HG02884 (cell line): Measurements from ENCODE around the gene ABCC3.

Source experiments
- ATAC-seq: cut with Tn5 transposase; IDR thresholded peaks from one replicate; pipeline ENCODE4 v1.9.1; 2021; ENCODE audit warnings: mild to moderate bottlenecking, moderate library complexity; ENCODE audit not compliant: unreplicated experiment

Gene ABCC3

DNA sequence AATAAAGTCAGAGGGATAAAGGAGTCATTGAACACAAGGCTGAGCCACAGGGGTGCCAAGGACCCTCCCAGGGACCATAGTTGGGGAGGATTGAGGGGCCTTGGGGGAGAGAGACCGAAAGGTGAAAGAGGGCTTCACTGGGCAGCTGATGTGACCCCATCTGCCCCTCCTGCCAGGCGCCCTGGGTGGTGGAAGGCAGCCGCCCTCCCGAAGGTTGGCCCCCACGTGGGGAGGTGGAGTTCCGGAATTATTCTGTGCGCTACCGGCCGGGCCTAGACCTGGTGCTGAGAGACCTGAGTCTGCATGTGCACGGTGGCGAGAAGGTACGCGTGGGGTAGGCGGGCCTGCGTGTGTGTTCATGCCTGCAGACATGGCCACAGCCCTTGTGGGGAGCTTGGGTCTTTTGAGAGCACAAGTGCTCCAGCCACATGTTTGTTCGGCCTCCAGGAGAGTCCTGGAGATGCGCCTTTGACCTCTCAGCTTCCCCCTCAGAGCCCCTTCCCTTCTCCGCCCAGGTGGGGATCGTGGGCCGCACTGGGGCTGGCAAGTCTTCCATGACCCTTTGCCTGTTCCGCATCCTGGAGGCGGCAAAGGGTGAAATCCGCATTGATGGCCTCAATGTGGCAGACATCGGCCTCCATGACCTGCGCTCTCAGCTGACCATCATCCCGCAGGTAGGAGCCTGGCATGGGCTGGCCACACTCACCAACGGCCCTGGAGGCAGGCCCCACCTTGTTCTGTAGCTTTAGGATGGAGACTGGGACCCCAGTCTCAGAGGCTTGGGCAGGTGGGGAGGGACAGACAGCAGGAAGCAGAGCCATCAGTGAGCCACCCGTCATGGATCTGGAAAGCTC lies 49.0 kb downstream of the ABCC3 start:
- no peak for ATAC-seq

DNA sequence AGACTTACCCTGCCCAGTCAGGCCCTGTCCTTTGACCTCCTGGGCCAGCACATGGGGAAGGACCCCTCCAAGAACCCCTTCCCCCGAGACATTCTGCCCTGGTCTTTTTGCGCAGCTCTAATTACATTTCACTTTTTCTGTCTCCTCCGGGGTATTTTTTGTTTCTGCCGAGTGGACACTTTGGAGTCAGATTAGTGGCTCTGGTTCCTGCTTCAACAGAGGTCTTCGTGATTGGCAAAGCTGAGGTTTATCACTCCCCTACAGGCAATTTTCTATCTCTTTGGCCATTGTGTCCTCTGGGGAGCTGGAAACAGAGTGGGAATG lies 49.6 kb downstream of the ABCC3 start:
- no peak for ATAC-seq

- no peak for ATAC-seq
These were observed 50.1 kb downstream of the ABCC3 start for GRCh38 chr17:50684612-50685333.

DNA sequence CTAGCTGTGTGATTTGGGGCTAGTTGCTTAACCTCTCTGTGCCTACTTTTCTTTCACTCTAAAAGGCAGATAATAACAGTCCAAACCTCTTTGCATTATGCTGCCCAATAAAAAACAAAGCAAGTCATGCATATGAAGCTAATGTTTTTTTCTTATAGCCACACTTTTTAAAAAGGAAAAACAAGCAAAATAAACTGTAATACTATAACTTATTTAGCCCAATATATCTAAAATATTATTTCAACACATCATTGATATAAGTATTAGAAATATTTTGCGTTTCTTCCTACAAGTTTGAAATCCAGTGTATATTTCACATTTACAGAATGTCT lies 50.6 kb downstream of the ABCC3 start:
- ATAC-seq = no peak

DNA sequence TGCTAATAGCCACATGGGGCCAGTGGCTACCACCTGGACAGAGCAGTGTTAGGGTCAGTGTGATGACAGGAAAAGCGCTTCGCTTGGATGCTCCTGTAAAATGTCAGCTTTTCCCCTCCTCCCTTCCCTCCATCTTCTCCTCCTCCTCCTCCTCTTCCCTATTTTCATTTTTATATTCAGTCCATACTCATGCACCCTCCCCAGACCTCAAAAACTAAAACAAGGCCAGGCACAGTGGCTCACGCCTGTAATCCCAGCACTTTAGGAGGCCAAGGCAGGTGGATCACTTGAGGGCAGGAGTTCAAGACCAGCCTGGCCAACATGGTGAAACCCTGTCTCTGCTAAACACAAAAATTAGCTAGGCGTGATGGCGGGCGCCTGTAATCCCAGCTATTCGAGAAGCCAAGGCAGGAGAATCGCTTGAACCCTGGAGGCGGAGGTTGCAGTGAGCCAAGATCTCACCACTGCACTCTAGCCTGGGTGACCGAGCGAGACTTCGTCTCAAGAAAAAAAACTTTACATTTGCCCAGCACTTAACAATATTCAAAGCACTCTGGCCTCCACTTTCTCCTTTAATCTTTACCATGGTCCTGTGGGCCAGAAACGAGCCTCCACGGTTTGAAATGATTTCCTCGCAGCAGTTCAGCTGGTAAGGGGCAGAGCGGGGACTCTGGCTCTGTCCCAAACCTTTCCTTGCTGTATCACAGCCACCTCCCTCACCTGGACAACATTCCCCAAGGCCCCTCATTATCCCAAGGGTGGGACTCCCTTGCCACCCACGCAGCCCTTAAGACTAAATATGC lies 51.2 kb downstream of the ABCC3 start:
- no peak for ATAC-seq

DNA sequence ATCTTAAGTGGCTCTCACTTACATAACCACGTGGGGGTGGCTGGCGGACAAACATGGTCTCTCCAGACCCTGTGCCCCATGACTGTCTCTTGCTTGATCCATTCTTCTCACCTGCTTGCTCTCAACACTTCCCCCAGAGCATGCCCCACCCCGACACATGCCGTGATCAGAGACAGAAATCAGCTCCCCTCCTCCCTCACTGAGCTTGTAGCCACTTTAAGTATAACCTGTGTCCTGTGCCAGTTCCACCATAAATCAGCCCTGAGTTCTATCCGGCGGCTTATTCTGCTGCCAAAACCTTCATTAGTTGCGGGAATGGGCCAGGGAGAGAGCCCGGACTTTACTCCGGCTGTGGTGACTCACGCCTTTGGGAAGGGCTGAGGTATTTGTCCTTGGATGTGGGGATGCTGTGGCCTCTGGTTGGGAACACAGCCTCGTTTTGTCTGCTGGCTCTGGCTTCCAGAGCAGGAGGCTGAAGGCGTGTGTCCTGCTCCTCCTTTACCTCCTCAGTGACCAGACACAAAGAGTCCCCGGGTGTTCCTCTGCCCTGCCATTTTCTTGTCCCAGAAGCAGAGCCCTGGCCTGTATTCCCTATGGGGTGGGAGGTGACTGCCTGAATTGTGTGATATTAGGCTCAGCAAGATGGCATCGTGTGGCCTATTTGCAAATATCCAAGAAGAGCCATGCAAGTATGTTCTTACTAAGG lies 52.0 kb downstream of the ABCC3 start:
- ATAC-seq = no peak

GRCh38 chr17:50687200-50688066 lies 52.8 kb downstream of the ABCC3 start:
- no peak for ATAC-seq

DNA sequence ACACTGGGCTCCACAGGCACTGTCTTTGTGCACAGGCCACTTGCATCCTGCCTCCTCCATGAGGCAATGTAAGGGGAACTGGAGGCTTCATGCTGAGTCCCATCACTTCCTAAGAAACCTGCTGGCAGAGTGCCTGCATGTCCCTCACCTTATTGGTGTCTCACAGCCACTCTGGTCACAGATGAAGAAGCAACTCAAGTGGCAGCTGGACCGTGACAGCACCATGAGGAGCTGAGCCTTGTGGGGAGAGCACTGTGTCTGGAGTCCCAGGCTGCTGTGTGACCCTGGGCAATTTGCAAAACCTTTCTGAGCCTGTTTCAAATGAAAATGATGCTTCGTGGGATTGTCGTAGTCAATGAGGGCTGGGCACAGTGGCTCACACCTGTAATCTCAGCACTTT lies 53.6 kb downstream of the ABCC3 start:
- ATAC-seq = no peak

DNA sequence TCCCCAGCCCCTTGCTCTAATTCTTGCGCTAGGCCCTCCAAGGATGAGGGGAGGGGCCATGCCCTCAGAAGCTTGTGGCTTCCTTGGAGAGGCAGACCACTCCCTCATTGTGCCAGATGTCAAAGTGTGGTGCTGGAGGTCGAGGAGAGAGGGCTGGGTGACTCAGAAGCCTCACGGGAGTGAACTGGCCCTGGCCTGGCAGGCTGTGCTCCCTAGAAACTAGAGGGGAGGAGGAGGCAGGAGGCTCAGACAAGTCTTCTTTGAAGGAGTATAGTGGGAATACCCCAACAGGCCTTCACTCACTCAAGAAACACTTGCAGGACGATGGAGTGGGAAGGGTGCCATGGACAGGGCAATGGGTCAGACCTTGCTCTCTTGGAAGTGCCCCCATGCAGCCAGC lies 54.6 kb downstream of the ABCC3 start:
- no peak for ATAC-seq

DNA sequence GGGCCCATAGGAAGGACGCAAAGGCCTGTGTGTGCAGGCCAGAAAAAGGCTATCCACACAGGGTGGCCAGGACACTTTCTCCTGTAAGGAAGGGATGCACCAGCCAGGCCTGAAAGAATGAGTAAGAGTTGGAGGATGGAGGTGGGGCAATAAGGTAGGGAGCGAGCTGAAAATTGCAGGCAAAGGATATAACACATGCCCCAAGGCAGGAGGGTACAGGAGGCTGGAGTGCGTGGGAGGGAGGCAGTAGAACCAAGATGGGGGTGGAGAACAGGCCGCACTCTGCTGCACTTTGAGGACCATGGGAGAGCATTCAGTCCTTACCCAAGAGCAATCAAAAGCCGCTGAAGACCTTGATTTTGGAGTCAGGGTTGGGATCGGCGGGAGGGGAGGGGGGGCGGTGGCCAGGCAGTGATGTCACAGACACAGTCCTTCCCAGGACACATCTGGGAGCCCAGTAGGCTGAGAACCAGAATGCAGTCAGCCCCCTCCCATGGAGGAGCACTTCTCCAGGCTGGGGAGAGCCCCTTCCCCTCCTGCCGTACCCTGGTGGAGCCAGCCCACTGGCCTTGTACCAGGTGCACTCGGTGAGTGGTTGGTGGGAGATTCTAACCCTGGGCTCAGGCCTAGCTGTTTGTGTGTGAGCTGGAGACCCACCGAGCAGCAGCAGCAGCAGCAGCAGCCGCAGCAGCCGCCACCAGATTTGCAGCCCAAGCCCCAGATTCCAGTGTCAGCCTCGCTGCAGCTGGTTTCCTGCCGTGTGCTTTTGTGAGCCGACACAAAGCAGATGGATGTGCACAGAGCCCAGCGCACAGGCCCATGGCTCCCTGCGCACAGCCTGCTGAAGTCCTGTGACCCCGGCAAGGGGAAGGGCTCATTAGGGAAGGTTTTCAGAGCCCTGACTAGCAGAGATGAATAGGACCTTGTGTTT lies 55.5 kb downstream of the ABCC3 start:
- ATAC-seq = no peak

- ATAC-seq = no peak
These were observed 56.3 kb downstream of the ABCC3 start for GRCh38 chr17:50690887-50691549.

- no peak for ATAC-seq
These were observed 57.1 kb downstream of the ABCC3 start for GRCh38 chr17:50691550-50692447.

DNA sequence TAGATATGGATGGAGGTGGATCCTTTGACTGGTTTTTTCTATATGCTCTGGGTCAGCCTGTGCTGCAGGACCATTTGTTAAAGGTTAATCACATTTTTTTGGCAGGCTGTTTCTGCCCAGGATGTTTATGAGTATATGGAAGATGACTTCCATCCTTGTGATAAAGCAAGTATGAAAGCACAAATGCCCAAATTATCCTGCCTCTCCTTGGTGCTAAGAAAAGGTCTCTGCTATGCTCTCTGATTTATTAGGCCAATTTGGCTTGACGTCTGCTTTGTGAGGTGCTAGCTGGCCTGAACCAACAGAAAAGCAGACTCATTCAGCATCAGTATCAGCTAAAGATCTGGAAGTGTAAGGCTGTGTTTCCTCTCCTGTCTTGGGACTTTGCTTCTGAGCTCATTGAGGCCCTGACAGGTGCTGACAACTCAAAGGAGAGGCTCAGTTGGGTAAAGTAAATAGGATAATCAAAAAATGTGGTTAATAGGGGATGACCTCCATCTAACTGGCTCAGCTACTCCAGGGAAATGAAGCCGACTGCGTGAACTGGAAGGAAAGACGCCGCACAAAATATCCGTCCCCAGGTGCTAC lies 57.9 kb downstream of the ABCC3 start:
- ATAC-seq = no peak

DNA sequence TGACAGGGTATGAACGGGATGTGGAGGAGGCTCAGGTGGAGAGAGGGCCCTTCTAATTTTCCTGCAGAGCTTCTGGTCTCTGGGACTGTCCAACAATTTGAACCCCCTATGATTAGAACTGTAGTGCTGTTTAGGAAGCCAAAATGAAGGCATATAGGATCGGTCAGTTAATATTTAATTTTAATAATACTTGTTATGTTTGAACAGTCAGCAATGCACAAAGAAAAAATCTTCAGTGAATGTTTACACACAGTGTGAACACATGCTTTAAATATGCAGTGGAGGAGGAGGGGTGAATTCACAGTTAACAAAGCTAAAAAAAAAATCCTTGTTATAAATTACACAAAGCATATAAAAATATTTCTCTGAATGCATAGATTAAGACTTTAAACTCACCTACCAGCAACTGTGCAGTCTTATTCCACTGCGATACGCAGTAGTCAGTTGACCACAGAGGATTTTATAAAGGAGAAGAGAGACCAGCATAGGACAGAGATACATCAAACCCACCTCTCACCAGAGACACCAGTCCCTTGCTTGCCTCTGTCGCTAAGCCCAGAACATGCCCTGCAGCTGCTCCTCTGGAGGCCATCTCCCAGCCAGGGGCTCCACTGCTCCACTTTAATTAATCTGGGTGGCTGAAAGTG lies 58.5 kb downstream of the ABCC3 start:
- no peak for ATAC-seq

GRCh38 chr17:50696365-50696879 lies 61.7 kb downstream of the ABCC3 start:
- no peak for ATAC-seq

DNA sequence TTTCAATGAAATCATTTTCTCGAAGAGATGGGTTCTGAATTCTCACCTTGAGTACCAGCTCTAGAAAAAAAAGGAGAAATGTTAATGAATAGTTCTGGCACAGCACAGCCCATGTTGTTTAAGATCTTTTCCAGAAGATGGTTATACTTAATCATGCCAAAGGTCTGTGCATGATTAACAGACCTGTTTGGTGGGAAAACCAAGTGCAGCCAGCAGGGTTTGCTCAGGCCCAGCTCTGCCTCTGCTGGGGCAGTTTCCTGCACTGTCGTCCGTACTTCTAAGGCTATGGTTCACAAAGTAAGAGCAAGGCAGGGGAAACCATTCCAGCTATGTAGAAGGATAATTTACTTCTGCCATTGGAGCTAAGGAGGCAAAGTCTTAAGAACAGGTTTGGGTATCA lies 62.4 kb downstream of the ABCC3 start:
- ATAC-seq = no peak
